HG03066 (cell line): Measurements from ENCODE around the gene TCFL5.

Source experiments
- ATAC-seq: cut with Tn5 transposase; IDR thresholded peaks from one replicate; pipeline ENCODE4 v1.9.1; 2021; ENCODE audit warnings: low read depth; ENCODE audit not compliant: unreplicated experiment

TCFL5 gene

GRCh38 chr20:62825333-62825985 is 36.2 kb downstream of the TCFL5 start:
- ATAC-seq: no peak

GRCh38 chr20:62824476-62825332 is 36.9 kb downstream of the TCFL5 start:
- ATAC-seq: no peak

GRCh38 chr20:62823688-62824475 is 37.7 kb downstream of the TCFL5 start:
- ATAC-seq: no peak

- no peak for ATAC-seq
Observed at GRCh38 chr20:62822788-62823651, 38.6 kb downstream of the TCFL5 start.

- no peak for ATAC-seq
Observed at GRCh38 chr20:62822239-62822787, 39.3 kb downstream of the TCFL5 start.

- ATAC-seq: no peak
Observed at GRCh38 chr20:62821726-62822210, 39.9 kb downstream of the TCFL5 start.

- no peak for ATAC-seq
Observed at GRCh38 chr20:62820962-62821725, 40.5 kb downstream of the TCFL5 start.

- no peak for ATAC-seq
Observed at GRCh38 chr20:62820208-62820961, 41.2 kb downstream of the TCFL5 start.

- ATAC-seq: no peak
Observed at GRCh38 chr20:62819494-62820174, 42.0 kb downstream of the TCFL5 start.

GRCh38 chr20:62818592-62819493 is 42.8 kb downstream of the TCFL5 start:
- ATAC-seq: no peak

- ATAC-seq: no peak
Observed at GRCh38 chr20:62817975-62818591, 43.5 kb downstream of the TCFL5 start.

- ATAC-seq: no peak
Observed at GRCh38 chr20:62816884-62817873, 44.4 kb downstream of the TCFL5 start, which contains the start of gene COL9A3. COL9A3 (plus strand) TSS chr20:62817050; CDS start chr20:62817065, 15 bp downstream.

GRCh38 chr20:62816031-62816883 is 45.4 kb downstream of the TCFL5 start:
- no peak for ATAC-seq
